OCI-LY1 (cell line): ENCODE results near the gene RUNDC1.

ENCODE experiments used
- H2AFZ ChIP-seq: fragments of 200-600 bp; sonication (generic), shearing (Covaris generic); 2 replicates; pipeline ENCODE4 v1.6.0; 2014; ENCODE audit warnings: antibody characterized with exemption, mild to moderate bottlenecking, low read length
- H3F3A ChIP-seq: fragments of 200-600 bp; sonication (generic), shearing (Covaris generic); 2 replicates; pipeline ENCODE4 v1.6.0; 2014; ENCODE audit warnings: mild to moderate bottlenecking, antibody characterized with exemption, low read length, moderate library complexity; ENCODE audit not compliant: insufficient read depth
- H3K27ac ChIP-seq: fragments of 200-600 bp; sonication (generic); 2 replicates; pipeline ENCODE4 v1.5.1; 2014; ENCODE audit warnings: low read length, mixed run types, mild to moderate bottlenecking, low read depth; ENCODE audit not compliant: poor library complexity, severe bottlenecking
- H3K27me3 ChIP-seq: fragments of 200-600 bp; sonication (generic); 2 replicates; pipeline ENCODE4 v1.6.0; 2014; ENCODE audit warnings: antibody characterized with exemption, mild to moderate bottlenecking, low read length, moderate library complexity; ENCODE audit not compliant: insufficient read depth
- H3K36me3 ChIP-seq: fragments of 200-600 bp; sonication (generic); 2 replicates; pipeline ENCODE4 v1.6.1; 2014; ENCODE audit warnings: mild to moderate bottlenecking, antibody characterized with exemption, low read length, moderate library complexity, mixed read lengths; ENCODE audit not compliant: insufficient read depth
- H3K4me1 ChIP-seq: fragments of 200-600 bp; sonication (generic); 2 replicates; pipeline ENCODE4 v1.5.1; 2014; ENCODE audit warnings: mild to moderate bottlenecking, low read length, moderate library complexity; ENCODE audit not compliant: insufficient read depth, severe bottlenecking
- H3K4me2 ChIP-seq: fragments of 200-600 bp; sonication (generic), shearing (Covaris generic); 2 replicates; pipeline ENCODE4 v1.6.1; 2014; ENCODE audit warnings: low read length
- H3K4me3 ChIP-seq: fragments of 200-600 bp; sonication (generic); 2 replicates; pipeline ENCODE4 v1.5.1; 2014; ENCODE audit warnings: low read length, low read depth, mild to moderate bottlenecking, mixed read lengths; ENCODE audit not compliant: poor library complexity, severe bottlenecking
- H3K79me2 ChIP-seq: fragments of 200-600 bp; shearing (Covaris generic); 2 replicates; pipeline ENCODE4 v1.6.1; 2016; ENCODE audit warnings: mixed run types, low read length, mixed read lengths; ENCODE audit not compliant: insufficient read depth
- H3K9ac ChIP-seq: fragments of 200-600 bp; sonication (generic), shearing (Covaris generic); 2 replicates; pipeline ENCODE4 v1.6.1; 2014; ENCODE audit warnings: mild to moderate bottlenecking, low read length, mixed read lengths
- H3K9me2 ChIP-seq: fragments of 200-600 bp; sonication (generic), shearing (Covaris generic); 2 replicates; pipeline ENCODE4 v1.6.1; 2014; ENCODE audit warnings: low read depth, mild to moderate bottlenecking, low read length, mixed read lengths
- H3K9me3 ChIP-seq: fragments of 200-600 bp; shearing (Covaris generic); 2 replicates; pipeline ENCODE4 v1.6.1; 2014; ENCODE audit warnings: low read length, mixed read lengths
- H4K20me1 ChIP-seq: fragments of 200-600 bp; sonication (generic), shearing (Covaris generic); 2 replicates; pipeline ENCODE4 v1.6.0; 2016; ENCODE audit warnings: mild to moderate bottlenecking, low read length; ENCODE audit not compliant: insufficient read depth
- CTCF ChIP-seq: fragments of 200-600 bp; sonication (generic), shearing (Covaris generic); IDR thresholded peaks from 2 replicates; pipeline ENCODE4 v1.5.1; 2017; ENCODE audit warnings: mild to moderate bottlenecking, antibody characterized with exemption, low read length, moderate library complexity, mixed read lengths
- EZH2 ChIP-seq: fragments of 200-600 bp; sonication (generic), shearing (Covaris generic); IDR thresholded peaks from 2 replicates; pipeline ENCODE4 v1.8.0; 2017; ENCODE audit warnings: borderline replicate concordance, mixed run types, mild to moderate bottlenecking, antibody characterized with exemption, low read length, moderate library complexity, mixed read lengths

The RUNDC1 gene

GRCh38 chr17:42985225-42985624 is 4.9 kb downstream of the RUNDC1 start:
- Histone ChIP-seq H3K4me2 (peak overlapping the region; percentile 49), H3K79me2 (peaks cover 7% of the 10 kb centered on the region; the same call in 1 of the 2 replicates), H3K27ac (peak overlapping the region; percentile 77)

GRCh38 chr17:42989141-42989540 is 8.8 kb downstream of the RUNDC1 start:
- Histone ChIP-seq H3K36me3 (peaks cover 85% of the 10 kb centered on the region), H3K27ac (no peak overlapping the region), H2AFZ (no peak overlapping the region), H3K79me2 (no peaks in the 10 kb centered on the region), H4K20me1 (no peaks in the 10 kb centered on the region), H3K4me3 (no peak overlapping the region), H3K9me3 (no peaks in the 10 kb centered on the region), H3F3A (no peaks in the 10 kb centered on the region), H3K9me2 (no peaks in the 10 kb centered on the region), H3K4me2 (no peak overlapping the region), H3K4me1 (peaks cover 20% of the 10 kb centered on the region), H3K27me3 (no peaks in the 10 kb centered on the region), H3K9ac (no peak overlapping the region)
- TF ChIP-seq EZH2 = no peak
- no peak for TF ChIP-seq CTCF

More at GRCh38 chr17:42985225-42985624, 4.9 kb downstream of the RUNDC1 start:
- Histone ChIP-seq H3F3A (no peaks in the 10 kb centered on the region), H3K27me3 (no peaks in the 10 kb centered on the region), H3K4me3 (peak overlapping the region; percentile 15), H4K20me1 (no peaks in the 10 kb centered on the region), H3K9ac (no peak overlapping the region; the same call in 1 of the 2 replicates), H3K4me1 (peaks cover 33% of the 10 kb centered on the region), H2AFZ (no peak overlapping the region), H3K36me3 (peaks cover 54% of the 10 kb centered on the region), H3K9me3 (no peaks in the 10 kb centered on the region), H3K9me2 (no peaks in the 10 kb centered on the region)
- TF ChIP-seq EZH2 = no peak
- TF ChIP-seq CTCF = no peak

GRCh38 chr17:42989726-42990652 is 9.6 kb downstream of the RUNDC1 start:
- Histone ChIP-seq H3K36me3 (peaks cover 86% of the 10 kb centered on the region), H3F3A (no peaks in the 10 kb centered on the region), H3K4me2 (no peak overlapping the region)

More at GRCh38 chr17:42989726-42990652, 9.6 kb downstream of the RUNDC1 start:
- Histone ChIP-seq H2AFZ (no peak overlapping the region), H3K27me3 (no peaks in the 10 kb centered on the region), H3K27ac (no peak overlapping the region), H3K9me3 (no peaks in the 10 kb centered on the region), H4K20me1 (no peaks in the 10 kb centered on the region), H3K9ac (no peak overlapping the region), H3K4me1 (peaks cover 11% of the 10 kb centered on the region), H3K9me2 (no peaks in the 10 kb centered on the region), H3K4me3 (no peak overlapping the region), H3K79me2 (no peaks in the 10 kb centered on the region)
- no peak for TF ChIP-seq CTCF
